DND-41 (cell line): ENCODE results near the gene CYSLTR2.

Experiments used
- ATAC-seq: fragments of 200-7000 bp; cut with Tn5 transposase; 3 replicates; pipeline ENCODE4 v1.9.1; 2021; ENCODE audit warnings: low read depth; ENCODE audit not compliant: insufficient read depth
- DNase-seq: peaks from one replicate; pipeline ENCODE4 v3.0.0-alpha.2; 2020
- H2AFZ ChIP-seq: 2 replicates; pipeline ENCODE4 v1.6.0; 2012; ENCODE audit warnings: low read depth, low read length
- H3K27ac ChIP-seq: 2 replicates; pipeline ENCODE4 v1.5.1; 2012; ENCODE audit warnings: low read length, inconsistent platforms
- H3K27me3 ChIP-seq: fragments of 200-600 bp; sonication (generic); 2 replicates; pipeline ENCODE4 v1.6.0; 2012; ENCODE audit warnings: low read length, mild to moderate bottlenecking, inconsistent platforms; ENCODE audit not compliant: insufficient read depth, poor library complexity
- H3K36me3 ChIP-seq: 2 replicates; pipeline ENCODE4 v1.5.1; 2012; ENCODE audit warnings: low read length, inconsistent platforms; ENCODE audit not compliant: insufficient read depth
- H3K4me1 ChIP-seq: 2 replicates; pipeline ENCODE4 v1.5.1; 2012; ENCODE audit warnings: mild to moderate bottlenecking, low read length; ENCODE audit not compliant: insufficient read depth
- H3K4me2 ChIP-seq: 2 replicates; pipeline ENCODE4 v1.6.0; 2012; ENCODE audit warnings: mild to moderate bottlenecking, moderate library complexity, low read length, inconsistent platforms; ENCODE audit not compliant: insufficient read depth
- H3K4me3 ChIP-seq, 2 experiments: fragments of 200-600 bp in 1 of 2; shearing (Covaris generic) in 1 of 2; 2 replicates each; pipeline ENCODE4 v1.5.1; 2012 to 2016; ENCODE audit warnings: inconsistent platforms in 2 of 2, low read length in 2 of 2, mild to moderate bottlenecking in 2 of 2, low read depth in 1 of 2, moderate library complexity in 1 of 2
- H3K79me2 ChIP-seq: 2 replicates; pipeline ENCODE4 v1.6.0; 2012; ENCODE audit warnings: low read length, inconsistent platforms; ENCODE audit not compliant: insufficient read depth
- H3K9ac ChIP-seq: 2 replicates; pipeline ENCODE4 v1.6.0; 2012; ENCODE audit warnings: low read depth, mild to moderate bottlenecking, inconsistent platforms, low read length, moderate library complexity
- H3K9me3 ChIP-seq: 2 replicates; pipeline ENCODE4 v1.5.1; 2012; ENCODE audit warnings: low read length, moderate library complexity, mild to moderate bottlenecking, inconsistent platforms; ENCODE audit not compliant: insufficient read depth, severe bottlenecking
- H4K20me1 ChIP-seq: 2 replicates; pipeline ENCODE4 v1.6.0; 2012; ENCODE audit warnings: low read length; ENCODE audit not compliant: insufficient read depth
- EZH2 ChIP-seq: IDR thresholded peaks from 3 replicates; pipeline ENCODE4 v1.6.1; 2012; ENCODE audit warnings: borderline replicate concordance, low read depth, mild to moderate bottlenecking, moderate library complexity, low read length, inconsistent platforms; ENCODE audit not compliant: severe bottlenecking
- TF ChIP-seq, protein P1 (sequence below): IDR thresholded peaks from 2 replicates; pipeline ENCODE4 v1.5.1; 2012; ENCODE audit warnings: borderline replicate concordance, low read length, moderate library complexity, mild to moderate bottlenecking; ENCODE audit not compliant: poor library complexity, severe bottlenecking; ENCODE audit errors: extremely low read depth

CYSLTR2 gene

DNA sequence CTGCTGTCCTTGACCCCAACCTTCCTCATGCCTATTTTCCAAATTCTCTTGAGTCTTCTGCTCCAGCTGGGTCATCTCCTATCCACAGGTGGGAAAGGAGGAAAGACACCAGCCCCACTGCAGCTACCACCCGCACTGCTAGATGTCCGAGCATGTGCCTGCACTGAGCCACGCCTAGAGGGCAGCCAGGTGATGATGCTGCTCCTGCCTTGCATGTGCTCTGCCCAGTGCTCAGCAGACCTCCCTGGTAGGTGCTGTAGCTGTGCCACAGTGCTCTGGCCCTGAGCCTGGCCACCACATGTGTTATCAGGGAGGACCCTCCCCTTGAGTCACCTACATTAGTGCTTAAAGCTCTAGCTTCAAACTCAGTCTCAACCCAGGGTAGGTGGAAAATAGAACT is 6.9 kb upstream of the CYSLTR2 start:
- H3K4me2 ChIP-seq = no peak overlapping the region
- DNase-seq (no peak), ATAC-seq (no peak)
- H3K9ac ChIP-seq = no peak overlapping the region; the same call in 1 of the 2 replicates
- H3K4me1 ChIP-seq = no peaks in the 10 kb centered on the region
- H3K4me3 ChIP-seq = no peak overlapping the region
- H3K27me3 ChIP-seq = no peaks in the 10 kb centered on the region
- H3K79me2 ChIP-seq = no peaks in the 10 kb centered on the region
- no peaks in the 10 kb centered on the region for H3K9me3 ChIP-seq
- H4K20me1 ChIP-seq = no peaks in the 10 kb centered on the region
- no peak overlapping the region for H2AFZ ChIP-seq
- H3K36me3 ChIP-seq = no peaks in the 10 kb centered on the region
- H3K27ac ChIP-seq = no peak overlapping the region
- TF ChIP-seq, protein P1, sequence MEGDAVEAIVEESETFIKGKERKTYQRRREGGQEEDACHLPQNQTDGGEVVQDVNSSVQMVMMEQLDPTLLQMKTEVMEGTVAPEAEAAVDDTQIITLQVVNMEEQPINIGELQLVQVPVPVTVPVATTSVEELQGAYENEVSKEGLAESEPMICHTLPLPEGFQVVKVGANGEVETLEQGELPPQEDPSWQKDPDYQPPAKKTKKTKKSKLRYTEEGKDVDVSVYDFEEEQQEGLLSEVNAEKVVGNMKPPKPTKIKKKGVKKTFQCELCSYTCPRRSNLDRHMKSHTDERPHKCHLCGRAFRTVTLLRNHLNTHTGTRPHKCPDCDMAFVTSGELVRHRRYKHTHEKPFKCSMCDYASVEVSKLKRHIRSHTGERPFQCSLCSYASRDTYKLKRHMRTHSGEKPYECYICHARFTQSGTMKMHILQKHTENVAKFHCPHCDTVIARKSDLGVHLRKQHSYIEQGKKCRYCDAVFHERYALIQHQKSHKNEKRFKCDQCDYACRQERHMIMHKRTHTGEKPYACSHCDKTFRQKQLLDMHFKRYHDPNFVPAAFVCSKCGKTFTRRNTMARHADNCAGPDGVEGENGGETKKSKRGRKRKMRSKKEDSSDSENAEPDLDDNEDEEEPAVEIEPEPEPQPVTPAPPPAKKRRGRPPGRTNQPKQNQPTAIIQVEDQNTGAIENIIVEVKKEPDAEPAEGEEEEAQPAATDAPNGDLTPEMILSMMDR = no peak
- no peak for TF ChIP-seq EZH2

DNA sequence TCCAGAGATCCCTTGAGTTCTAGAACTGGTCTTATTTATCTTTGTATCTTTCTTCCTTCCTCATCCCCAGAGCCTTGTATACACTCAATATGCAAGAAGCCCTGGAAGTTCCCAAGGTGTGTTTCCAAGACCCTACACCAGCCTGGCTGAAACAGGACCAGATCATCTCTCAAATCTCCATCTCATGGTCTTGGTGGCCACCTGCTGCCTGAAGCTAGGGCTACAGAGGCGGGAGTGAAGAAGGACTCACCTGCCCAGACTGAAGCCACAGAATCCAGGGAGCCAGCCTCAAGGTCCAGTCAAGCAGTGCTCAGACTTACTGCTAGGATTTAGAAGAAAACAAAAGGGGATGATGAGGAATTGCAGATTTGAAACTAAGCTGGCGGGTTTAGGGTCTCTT is 6.1 kb upstream of the CYSLTR2 start:
- no peaks in the 10 kb centered on the region for H3K36me3 ChIP-seq
- H3K9me3 ChIP-seq = no peaks in the 10 kb centered on the region
- H3K4me2 ChIP-seq = no peak overlapping the region
- H3K4me1 ChIP-seq = peaks cover 5% of the 10 kb centered on the region
- H3K27me3 ChIP-seq = no peaks in the 10 kb centered on the region
- no peak for TF ChIP-seq EZH2
- TF ChIP-seq, protein P1 = peak; percentile 46
- no peak for DNase-seq
- no peaks in the 10 kb centered on the region for H3K79me2 ChIP-seq
- H3K9ac ChIP-seq = no peak overlapping the region
- no peak overlapping the region for H3K4me3 ChIP-seq
- no peak overlapping the region for H3K27ac ChIP-seq
- no peak for ATAC-seq
- no peaks in the 10 kb centered on the region for H4K20me1 ChIP-seq
- H2AFZ ChIP-seq = no peak overlapping the region

DNA sequence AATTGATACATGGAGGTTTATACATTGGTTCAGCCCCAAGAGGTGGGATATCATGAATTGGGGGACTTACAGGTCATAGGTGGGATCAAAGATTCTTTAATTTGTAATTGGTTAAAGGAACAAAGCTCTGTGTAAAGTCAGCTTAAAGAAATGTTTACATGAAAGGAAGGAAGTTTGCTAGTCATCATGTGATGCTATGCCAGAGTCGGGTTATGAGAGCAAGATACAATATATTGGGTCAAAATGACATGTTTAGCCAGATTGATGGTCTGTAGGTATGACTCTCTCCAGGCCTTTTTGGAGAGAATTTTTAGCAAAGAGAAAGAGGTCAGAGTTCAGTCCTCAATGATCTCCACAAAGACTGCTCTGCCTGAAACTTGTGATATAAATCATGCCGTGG is 5.3 kb upstream of the CYSLTR2 start:
- no peak overlapping the region for H3K4me3 ChIP-seq
- no peak overlapping the region for H3K9ac ChIP-seq
- H3K9me3 ChIP-seq = no peaks in the 10 kb centered on the region
- H3K27ac ChIP-seq = no peak overlapping the region
- H3K27me3 ChIP-seq = no peaks in the 10 kb centered on the region
- no peak overlapping the region for H3K4me2 ChIP-seq
- DNase-seq (no peak), ATAC-seq (no peak)
- peaks cover 2% of the 10 kb centered on the region; the same call in 1 of the 2 replicates for H3K79me2 ChIP-seq
- 0 out of 2 replicates have a peak overlapping the region, but pooled peaks have one; percentile 3 for H2AFZ ChIP-seq
- peaks cover 13% of the 10 kb centered on the region for H3K4me1 ChIP-seq
- TF ChIP-seq EZH2 = no peak
- TF ChIP-seq, protein P1 = no peak
- H3K36me3 ChIP-seq = no peaks in the 10 kb centered on the region
- no peaks in the 10 kb centered on the region for H4K20me1 ChIP-seq
